Posterior cingulate gyrus (tissue), 11 donors: ENCODE results near the gene KCNG1.

Experiments used
- DNase-seq, 10 donors: peaks; one replicate each; pipeline versions ENCODE4 v3.0.0 to v3.0.0-alpha.2; 2020 to 2021; ENCODE audit warnings: mixed read lengths in 3 of 10
- intact Hi-C: fragments of 100-400 bp; cut with DNase I; formaldehyde crosslinking; loops from one replicate; pipeline ENCODE4 v1.15.1; 2023

Gene KCNG1

GRCh38 chr20:51014797-51015722 is 7.8 kb downstream of the KCNG1 start:
- DNase-seq, result peak in 7 of 10 donors; percentile 50 to 90 (median 68)
- intact Hi-C loops, result no loop called here

GRCh38 chr20:51013577-51014330 is 9.2 kb downstream of the KCNG1 start:
- intact Hi-C loops, result no loop called here
- peak in 1 of 10 donors; percentile 28 for DNase-seq

- peak in 1 of 10 donors; percentile 7 for DNase-seq
- intact Hi-C loops, result no loop called here
These were observed 10.6 kb downstream of the KCNG1 start for GRCh38 chr20:51012357-51012756.

- no peak for DNase-seq
- intact Hi-C loops, result no loop called here
These were observed 11.4 kb downstream of the KCNG1 start for GRCh38 chr20:51011479-51011878.

- DNase-seq, result peak in 1 of 10 donors; percentile 20
- intact Hi-C loops, result no loop called here
These were observed 12.0 kb downstream of the KCNG1 start for GRCh38 chr20:51010932-51011331.

- DNase-seq, result peak in 1 of 10 donors; percentile 48
- intact Hi-C loops, result no loop called here
These were observed 12.9 kb downstream of the KCNG1 start for GRCh38 chr20:51010043-51010365.

GRCh38 chr20:51009303-51010042 is 13.4 kb downstream of the KCNG1 start:
- intact Hi-C loops, result no loop called here
- peak in 2 of 10 donors; percentile 66 to 73 for DNase-seq

GRCh38 chr20:51008718-51009117 is 14.2 kb downstream of the KCNG1 start:
- peak in 2 of 10 donors; percentile 46 to 49 for DNase-seq
- intact Hi-C loops, result no loop called here

- intact Hi-C loops, result no loop called here
- peak in 1 of 10 donors; percentile 63 for DNase-seq
These were observed 17.7 kb downstream of the KCNG1 start for GRCh38 chr20:51005214-51005613.

- intact Hi-C loops, result no loop called here
- peak in 1 of 10 donors; percentile 71 for DNase-seq
These were observed 18.1 kb downstream of the KCNG1 start for GRCh38 chr20:51004781-51005180.

GRCh38 chr20:51004305-51004727 is 18.6 kb downstream of the KCNG1 start:
- intact Hi-C loops, result no loop called here
- peak in 2 of 10 donors; percentile 72 to 75 for DNase-seq

GRCh38 chr20:51003753-51004152 is 19.2 kb downstream of the KCNG1 start:
- peak in 2 of 10 donors; percentile 77 to 88 for DNase-seq
- intact Hi-C loops, result no loop called here

GRCh38 chr20:51002633-51003032 is 20.3 kb downstream of the KCNG1 start:
- intact Hi-C loops, result no loop called here
- DNase-seq, result peak in 1 of 10 donors; percentile 51

- intact Hi-C loops, result no loop called here
- DNase-seq, result peak in 1 of 10 donors; percentile 37
These were observed 21.3 kb downstream of the KCNG1 start for GRCh38 chr20:51001430-51002265.

GRCh38 chr20:50999355-50999754 is 23.6 kb downstream of the KCNG1 start:
- intact Hi-C loops, result no loop called here

GRCh38 chr20:50996901-50997865 is 25.7 kb downstream of the KCNG1 start:
- DNase-seq, result no peak
- intact Hi-C loops, result no loop called here

More at GRCh38 chr20:50999355-50999754, 23.6 kb downstream of the KCNG1 start:
- DNase-seq, result no peak

- intact Hi-C loops, result no loop called here
- no peak for DNase-seq
These were observed 27.4 kb downstream of the KCNG1 start for GRCh38 chr20:50995506-50995905.

- intact Hi-C loops, result no loop called here
- DNase-seq, result no peak
These were observed 29.0 kb downstream of the KCNG1 start for GRCh38 chr20:50993876-50994275.
